ENCODE data around the gene SERPINB2. TPM values are rescaled to one million over a fixed set of nuclear protein-coding genes. Genes with fewer than 3 reads are reported as not detected.
"Not testable (repeated sequence)": the region's sequence is repeated elsewhere in the genome, so short reads cannot be mapped to it uniquely, and the experiment has no call there.

Gene SERPINB2
- polyA plus RNA-seq, 1 experiment: 6.9 TPM

DNA sequence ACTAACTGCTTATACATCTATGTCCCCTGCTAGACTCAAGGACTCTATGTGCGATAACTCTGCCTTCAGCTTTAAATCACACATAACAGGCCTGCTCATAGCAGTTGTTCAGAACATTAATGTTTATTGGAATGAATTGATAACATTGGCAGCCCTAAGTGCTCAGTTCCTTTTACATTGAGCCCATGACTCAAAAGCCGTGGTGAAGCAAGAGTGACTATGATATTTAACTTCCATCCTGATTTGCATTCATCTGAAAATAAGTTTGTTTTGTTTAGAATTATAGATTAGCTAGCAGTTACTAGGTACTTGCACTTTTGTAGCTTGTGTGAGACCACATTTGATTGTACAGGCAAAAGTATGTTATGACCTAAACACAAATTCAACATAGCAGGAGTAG lies 34.5 kb downstream of the SERPINB2 start:
- POLR2A ChIA-PET: no interaction called here
- CTCF ChIA-PET: interaction anchor here (1.3 to 3.1 kb wide), 2 partner anchors 14 to 404 kb away, joined by 3 to 15 read pairs; no protein-coding TSS in a partner anchor

DNA sequence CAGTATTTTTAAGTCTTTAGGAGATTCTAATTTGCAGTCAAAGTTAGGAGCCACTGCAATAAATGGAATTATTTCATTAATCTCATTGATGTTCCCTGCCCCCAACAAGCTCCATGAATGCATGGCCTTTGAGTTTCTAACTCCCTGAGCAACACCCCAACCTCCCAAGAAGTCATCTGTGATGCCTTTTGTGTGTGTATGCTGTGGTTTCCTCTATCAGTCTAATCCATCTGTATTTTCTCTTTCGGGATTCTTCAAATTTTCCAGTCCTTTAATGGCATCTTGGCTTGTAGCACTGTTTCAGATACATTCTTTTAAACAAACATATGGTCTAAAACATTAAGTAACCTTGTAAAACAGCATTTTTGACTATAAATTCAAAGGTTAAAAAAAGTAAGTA lies 37.0 kb downstream of the SERPINB2 start:
- Histone ChIP-seq H3K27me3 (ENCODE audit: control insufficient read depth, insufficient read depth, low read length) (no peaks in the 10 kb centered on the region), H3K9me3 (ENCODE audit: control insufficient read depth, insufficient read depth, low read length) (no peaks in the 10 kb centered on the region), H3K4me3 (ENCODE audit: low read depth, low read length) (no peak overlapping the region), H3K27ac (ENCODE audit: low read depth, low read length) (no peak overlapping the region)
- no peak for DNase-seq (ENCODE audit: low read depth, low spot score)
- TF ChIP-seq, protein P1, sequence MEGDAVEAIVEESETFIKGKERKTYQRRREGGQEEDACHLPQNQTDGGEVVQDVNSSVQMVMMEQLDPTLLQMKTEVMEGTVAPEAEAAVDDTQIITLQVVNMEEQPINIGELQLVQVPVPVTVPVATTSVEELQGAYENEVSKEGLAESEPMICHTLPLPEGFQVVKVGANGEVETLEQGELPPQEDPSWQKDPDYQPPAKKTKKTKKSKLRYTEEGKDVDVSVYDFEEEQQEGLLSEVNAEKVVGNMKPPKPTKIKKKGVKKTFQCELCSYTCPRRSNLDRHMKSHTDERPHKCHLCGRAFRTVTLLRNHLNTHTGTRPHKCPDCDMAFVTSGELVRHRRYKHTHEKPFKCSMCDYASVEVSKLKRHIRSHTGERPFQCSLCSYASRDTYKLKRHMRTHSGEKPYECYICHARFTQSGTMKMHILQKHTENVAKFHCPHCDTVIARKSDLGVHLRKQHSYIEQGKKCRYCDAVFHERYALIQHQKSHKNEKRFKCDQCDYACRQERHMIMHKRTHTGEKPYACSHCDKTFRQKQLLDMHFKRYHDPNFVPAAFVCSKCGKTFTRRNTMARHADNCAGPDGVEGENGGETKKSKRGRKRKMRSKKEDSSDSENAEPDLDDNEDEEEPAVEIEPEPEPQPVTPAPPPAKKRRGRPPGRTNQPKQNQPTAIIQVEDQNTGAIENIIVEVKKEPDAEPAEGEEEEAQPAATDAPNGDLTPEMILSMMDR (IDR thresholded peaks at IDR 0.05; ENCODE audit: low read depth, low read length): no peak
- POLR2A ChIA-PET: interaction anchor here (0.8 kb wide), 1 partner anchor 12 kb away, joined by 3 read pairs; no protein-coding TSS in a partner anchor
- CTCF ChIA-PET: interaction anchor here (2.8 to 3.1 kb wide), 2 partner anchors 12 to 39 kb away, joined by 11 to 15 read pairs; no protein-coding TSS in a partner anchor

More for the DNA sequence above, 34.5 kb downstream of the SERPINB2 start:
- TF ChIP-seq, protein P1 (IDR thresholded peaks at IDR 0.05; ENCODE audit: low read depth, low read length): no peak
- Histone ChIP-seq H3K27ac (ENCODE audit: low read depth, low read length) (no peak overlapping the region), H3K4me3 (ENCODE audit: low read depth, low read length) (no peak overlapping the region), H3K27me3 (ENCODE audit: control insufficient read depth, insufficient read depth, low read length) (no peaks in the 10 kb centered on the region), H3K9me3 (ENCODE audit: control insufficient read depth, insufficient read depth, low read length) (no peaks in the 10 kb centered on the region)
- DNase-seq (ENCODE audit: low read depth, low spot score): no peak

DNA sequence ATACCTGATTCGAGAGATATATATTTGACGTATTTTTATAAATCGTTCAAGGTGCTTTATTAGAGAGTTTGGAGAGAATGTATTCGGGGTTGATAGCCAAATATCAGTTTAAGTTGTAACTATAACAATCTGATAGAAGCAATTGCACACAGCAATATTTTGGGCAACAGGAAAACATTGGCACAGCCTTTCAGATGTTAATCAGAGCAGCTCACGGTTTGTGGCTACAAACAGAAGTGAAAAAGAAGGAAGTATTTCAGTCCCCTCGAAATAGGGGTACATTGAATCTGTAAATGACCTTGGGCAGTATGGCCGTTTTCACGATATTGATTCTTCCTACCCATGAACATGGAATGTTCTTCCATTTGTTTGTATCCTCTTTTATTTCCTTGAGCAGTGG lies 40.8 kb downstream of the SERPINB2 start:
- no peak overlapping the region for H3K4me3 ChIP-seq (ENCODE audit: low read depth, low read length)
- TF ChIP-seq, protein P1 (IDR thresholded peaks at IDR 0.05; ENCODE audit: low read depth, low read length): no peak
- CTCF ChIA-PET: interaction anchor here (1.2 kb wide), 1 partner anchor 66 kb away, joined by 3 read pairs; no protein-coding TSS in a partner anchor
- no peak for DNase-seq (ENCODE audit: low read depth, low spot score)
- no peak overlapping the region for H3K27ac ChIP-seq (ENCODE audit: low read depth, low read length)
- H3K27me3 ChIP-seq (ENCODE audit: control insufficient read depth, insufficient read depth, low read length): no peaks in the 10 kb centered on the region
- no peaks in the 10 kb centered on the region for H3K9me3 ChIP-seq (ENCODE audit: control insufficient read depth, insufficient read depth, low read length)
- POLR2A ChIA-PET: no interaction called here

DNA sequence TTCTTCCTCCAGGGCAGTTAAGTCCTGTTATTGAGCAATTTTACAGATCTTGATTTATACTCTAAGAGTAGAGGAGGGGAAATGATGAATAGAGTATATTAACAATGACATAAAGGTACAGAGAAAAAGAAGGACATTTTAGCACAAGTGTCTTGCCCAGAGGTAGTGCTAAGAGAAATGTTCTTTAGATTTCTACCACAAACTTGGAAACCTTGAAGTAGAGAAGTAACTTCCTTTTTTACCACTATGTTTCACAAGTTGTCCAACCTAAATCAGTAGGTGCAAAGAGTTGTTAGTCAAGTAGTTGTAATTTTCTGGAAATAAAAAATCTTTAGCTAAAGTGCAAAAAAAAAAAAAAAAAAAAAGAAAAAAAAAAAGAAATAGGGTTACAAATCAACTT lies 41.9 kb downstream of the SERPINB2 start:
- POLR2A ChIA-PET; H3K27ac ChIP-seq (ENCODE audit: low read depth, low read length); CTCF ChIA-PET; H3K27me3 ChIP-seq (ENCODE audit: control insufficient read depth, insufficient read depth, low read length); DNase-seq (ENCODE audit: low read depth, low spot score); H3K4me3 ChIP-seq (ENCODE audit: low read depth, low read length); H3K9me3 ChIP-seq (ENCODE audit: control insufficient read depth, insufficient read depth, low read length): not testable (repeated sequence)

DNA sequence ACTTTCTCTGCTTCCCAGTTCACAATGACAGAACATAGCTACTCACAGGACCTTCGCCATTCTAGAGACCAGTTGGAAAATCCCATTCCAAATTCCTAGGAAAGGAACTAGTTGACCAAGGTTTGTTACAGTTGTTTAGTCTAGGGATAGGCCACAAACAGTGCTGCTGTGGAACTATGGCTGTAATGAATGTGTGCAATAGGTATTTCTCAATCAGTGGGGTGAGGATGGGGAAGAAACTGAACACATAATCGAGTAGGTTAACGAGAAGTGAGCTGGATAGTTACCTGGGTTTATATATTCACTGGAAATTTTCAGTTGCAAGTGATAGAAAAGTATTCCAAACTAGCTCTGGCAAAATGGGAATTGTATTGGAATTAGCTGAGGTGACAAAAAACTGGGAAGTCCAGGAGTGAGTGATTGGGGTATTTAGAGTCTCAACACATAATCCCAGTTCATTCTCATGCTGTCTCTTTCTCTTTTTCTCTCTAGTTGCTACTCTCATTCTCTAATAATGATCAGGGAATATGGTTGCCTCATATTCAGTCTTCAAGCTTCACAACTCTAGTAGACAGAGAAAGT lies 43.4 kb downstream of the SERPINB2 start:
- Histone ChIP-seq H3K9me3 (ENCODE audit: control insufficient read depth, insufficient read depth, low read length) (no peaks in the 10 kb centered on the region), H3K27ac (ENCODE audit: low read depth, low read length) (no peak overlapping the region), H3K4me3 (ENCODE audit: low read depth, low read length) (no peak overlapping the region), H3K27me3 (ENCODE audit: control insufficient read depth, insufficient read depth, low read length) (no peaks in the 10 kb centered on the region)
- CTCF ChIA-PET: interaction anchor here (0.7 to 1.1 kb wide), 2 partner anchors 64 to 413 kb away, joined by 3 read pairs; no protein-coding TSS in a partner anchor
- TF ChIP-seq, protein P1 (IDR thresholded peaks at IDR 0.05; ENCODE audit: low read depth, low read length): no peak
- DNase-seq (ENCODE audit: low read depth, low spot score): no peak
- POLR2A ChIA-PET: interaction anchor here (0.5 kb wide), 1 partner anchor 59 kb away, joined by 7 read pairs; no protein-coding TSS in a partner anchor

Data from AG04450 (cell line).